ENCODE results near the gene FAM234B. TPM values are rescaled to one million over a fixed set of nuclear protein-coding genes. Genes with fewer than 3 reads are reported as not detected.

Gene FAM234B
- total RNA-seq, 1 experiment from 2014 or later: 11.4 TPM

GRCh38 chr12:13069380-13069779 lies 25.2 kb downstream of the FAM234B start:
- ChIA-PET POLR2A (no interaction called here), CTCF (no interaction called here)
- peaks cover 6% of the 10 kb centered on the region for H3K4me1 Mint-ChIP-seq (ENCODE audit: low read depth, unreplicated experiment)
- H3K27me3 Mint-ChIP-seq (ENCODE audit: insufficient read depth, unreplicated experiment): no peaks in the 10 kb centered on the region
- no peak overlapping the region for H3K4me3 Mint-ChIP-seq (ENCODE audit: unreplicated experiment)
- BruUV-seq (replicated peaks): no TSS peak
- DNase-seq: no peak
- H3K9me3 ChIP-seq: no peaks in the 10 kb centered on the region
- no peak overlapping the region for H3K27ac Mint-ChIP-seq (ENCODE audit: unreplicated experiment)
- H3K9me3 Mint-ChIP-seq (ENCODE audit: unreplicated experiment): no peaks in the 10 kb centered on the region
- TF ChIP-seq CTCF (IDR thresholded peaks at IDR 0.05; ENCODE audit: insufficient read depth in 1 of 2, low read depth in 1 of 2, low read length in 1 of 2, severe bottlenecking in 1 of 2, unreplicated experiment in 1 of 2): no peak
- no peaks in the 10 kb centered on the region for H3K27me3 ChIP-seq (replicated peaks; ENCODE audit: control insufficient read depth, insufficient read depth, low read length)
- no peaks in the 10 kb centered on the region for H3K36me3 ChIP-seq (ENCODE audit: control insufficient read depth, insufficient read depth, low read length)
- intact Hi-C loops (cut with micrococcal nuclease; ENCODE audit: unreplicated experiment): no loop called here
- peaks cover 5% of the 10 kb centered on the region for H3K36me3 Mint-ChIP-seq (ENCODE audit: insufficient read depth, unreplicated experiment)
- no peaks in the 10 kb centered on the region for H3K4me1 ChIP-seq
- no peak overlapping the region for H3K4me3 ChIP-seq (ENCODE audit: low read depth, low read length)

GRCh38 chr12:13071305-13072280 lies 27.4 kb downstream of the FAM234B start:
- no peak for DNase-seq
- Mint-ChIP-seq H3K4me3 (ENCODE audit: unreplicated experiment) (no peak overlapping the region), H3K27ac (ENCODE audit: unreplicated experiment) (no peak overlapping the region), H3K36me3 (ENCODE audit: insufficient read depth, unreplicated experiment) (peaks cover 10% of the 10 kb centered on the region), H3K27me3 (ENCODE audit: insufficient read depth, unreplicated experiment) (no peaks in the 10 kb centered on the region), H3K4me1 (ENCODE audit: low read depth, unreplicated experiment) (peaks cover 6% of the 10 kb centered on the region), H3K9me3 (ENCODE audit: unreplicated experiment) (no peaks in the 10 kb centered on the region)
- no peak overlapping the region for H3K4me3 ChIP-seq (ENCODE audit: low read depth, low read length)
- H3K9me3 ChIP-seq: no peaks in the 10 kb centered on the region
- ChIA-PET POLR2A (no interaction called here), CTCF (no interaction called here)
- no peaks in the 10 kb centered on the region for H3K36me3 ChIP-seq (ENCODE audit: control insufficient read depth, insufficient read depth, low read length)
- no peaks in the 10 kb centered on the region for H3K27me3 ChIP-seq (replicated peaks; ENCODE audit: control insufficient read depth, insufficient read depth, low read length)
- H3K4me1 ChIP-seq: peaks cover 4% of the 10 kb centered on the region; the same call in 1 of the 2 replicates
- TF ChIP-seq CTCF (IDR thresholded peaks at IDR 0.05; ENCODE audit: insufficient read depth in 1 of 2, low read depth in 1 of 2, low read length in 1 of 2, severe bottlenecking in 1 of 2, unreplicated experiment in 1 of 2): no peak
- BruUV-seq (replicated peaks): no TSS peak
- intact Hi-C loops (cut with micrococcal nuclease; ENCODE audit: unreplicated experiment): no loop called here

GRCh38 chr12:13073173-13073572 lies 29.0 kb downstream of the FAM234B start:
- intact Hi-C loops (cut with micrococcal nuclease; ENCODE audit: unreplicated experiment): no loop called here
- ChIA-PET POLR2A (no interaction called here), CTCF (no interaction called here)
- no peak overlapping the region for H3K27ac Mint-ChIP-seq (ENCODE audit: unreplicated experiment)
- H3K9me3 Mint-ChIP-seq (ENCODE audit: unreplicated experiment): no peaks in the 10 kb centered on the region
- no peak for DNase-seq
- no peaks in the 10 kb centered on the region for H3K9me3 ChIP-seq
- no peak overlapping the region for H3K4me3 Mint-ChIP-seq (ENCODE audit: unreplicated experiment)
- peaks cover 4% of the 10 kb centered on the region; the same call in 1 of the 2 replicates for H3K4me1 ChIP-seq
- TF ChIP-seq CTCF (IDR thresholded peaks at IDR 0.05; ENCODE audit: insufficient read depth in 1 of 2, low read depth in 1 of 2, low read length in 1 of 2, severe bottlenecking in 1 of 2, unreplicated experiment in 1 of 2): no peak
- no peaks in the 10 kb centered on the region for H3K27me3 ChIP-seq (replicated peaks; ENCODE audit: control insufficient read depth, insufficient read depth, low read length)
- H3K36me3 Mint-ChIP-seq (ENCODE audit: insufficient read depth, unreplicated experiment): peaks cover 15% of the 10 kb centered on the region
- no peak overlapping the region for H3K4me3 ChIP-seq (ENCODE audit: low read depth, low read length)
- BruUV-seq (replicated peaks): no TSS peak
- H3K4me1 Mint-ChIP-seq (ENCODE audit: low read depth, unreplicated experiment): peaks cover 6% of the 10 kb centered on the region
- no peaks in the 10 kb centered on the region for H3K36me3 ChIP-seq (ENCODE audit: control insufficient read depth, insufficient read depth, low read length)
- H3K27me3 Mint-ChIP-seq (ENCODE audit: insufficient read depth, unreplicated experiment): no peaks in the 10 kb centered on the region

Measured in Caco-2 (cell line).